GM23248 (cell line): ENCODE results near the gene APBA2.

Experiments
- EZH2 ChIP-seq: fragments of 200-600 bp; sonication (generic); IDR thresholded peaks from 2 replicates; pipeline ENCODE4 v1.6.1; 2018; ENCODE audit warnings: antibody characterized with exemption, mild to moderate bottlenecking; ENCODE audit not compliant: insufficient read depth, poor library complexity, severe bottlenecking
- EZH2phosphoT487 ChIP-seq: fragments of 200-600 bp; sonication (generic); IDR thresholded peaks from 2 replicates; pipeline ENCODE4 v1.6.1; 2018; ENCODE audit warnings: antibody characterized with exemption, moderate library complexity, mild to moderate bottlenecking, low read depth; ENCODE audit not compliant: insufficient read depth

DNA sequence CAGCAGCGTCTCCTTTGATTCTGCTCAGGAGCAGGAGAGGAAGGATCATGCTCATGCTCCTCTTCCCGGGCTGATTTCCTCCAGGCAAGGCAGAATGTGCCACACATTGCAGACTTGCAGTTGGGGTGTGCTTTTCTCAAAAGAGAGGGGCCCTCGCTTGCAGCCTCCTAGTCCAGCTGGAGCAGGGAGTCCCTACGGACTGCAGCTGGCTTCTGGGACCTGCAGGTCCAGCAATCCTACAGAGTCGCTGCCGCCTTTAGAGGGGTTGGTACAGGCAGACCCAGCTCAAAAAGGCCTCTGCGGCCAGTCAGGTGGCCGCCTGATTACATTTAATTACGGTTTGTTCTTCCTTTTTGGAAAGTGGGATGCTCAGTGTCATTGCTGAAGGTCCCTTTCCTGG, 210.0 kb downstream of the APBA2 start:
- TF ChIP-seq EZH2phosphoT487: no peak
- TF ChIP-seq EZH2: no peak
